ENCODE data around the gene XIST. TPM values are rescaled to one million over a fixed set of nuclear protein-coding genes. Genes with fewer than 3 reads are reported as not detected.
"Not testable (repeated sequence)": the region's sequence is repeated elsewhere in the genome, so short reads cannot be mapped to it uniquely, and the experiment has no call there.

The XIST gene
- polyA plus RNA-seq, 1 donor, result 0.74 TPM

- DNase-seq, result no peak
Measured at GRCh38 chrX:73838123-73838522, 14.4 kb downstream of the XIST start.

- no peak for DNase-seq
Measured at GRCh38 chrX:73836956-73837477, 15.5 kb downstream of the XIST start.

- no peak for DNase-seq
Measured at GRCh38 chrX:73834219-73834618, 18.3 kb downstream of the XIST start.

GRCh38 chrX:73832319-73832718 lies 20.2 kb downstream of the XIST start:
- no peak for DNase-seq

GRCh38 chrX:73831500-73831899 lies 21.0 kb downstream of the XIST start:
- no peak for DNase-seq

- no peak for DNase-seq
Measured at GRCh38 chrX:73830489-73831414, 21.8 kb downstream of the XIST start.

- DNase-seq, result no peak
Measured at GRCh38 chrX:73829890-73830466, 22.5 kb downstream of the XIST start.

GRCh38 chrX:73828080-73828720 lies 24.3 kb downstream of the XIST start:
- no peak for DNase-seq

- DNase-seq, result no peak
Measured at GRCh38 chrX:73827406-73827805, 25.1 kb downstream of the XIST start.

GRCh38 chrX:73826996-73827395 lies 25.5 kb downstream of the XIST start:
- DNase-seq, result no peak

GRCh38 chrX:73825569-73825968 lies 26.9 kb downstream of the XIST start:
- no peak for DNase-seq

- DNase-seq, result no peak
Measured at GRCh38 chrX:73823473-73824004, 29.0 kb downstream of the XIST start.

- DNase-seq, result no peak
Measured at GRCh38 chrX:73822775-73823174, 29.7 kb downstream of the XIST start.

GRCh38 chrX:73821921-73822559 lies 30.5 kb downstream of the XIST start:
- no peak for DNase-seq

- DNase-seq, result not testable (repeated sequence)
Measured at GRCh38 chrX:73819864-73820558, 32.5 kb downstream of the XIST start.

GRCh38 chrX:73818200-73819116 lies 34.1 kb downstream of the XIST start:
- DNase-seq, result no peak

GRCh38 chrX:73817393-73818199 lies 34.9 kb downstream of the XIST start:
- DNase-seq, result peak; percentile 2

GRCh38 chrX:73812256-73812655 lies 40.3 kb downstream of the XIST start:
- DNase-seq, result no peak

- not testable (repeated sequence) for DNase-seq
Measured at GRCh38 chrX:73804109-73804508, 48.4 kb downstream of the XIST start.

- no peak for DNase-seq
Measured at GRCh38 chrX:73799888-73800287, 52.6 kb downstream of the XIST start.

Data from hindlimb muscle (tissue), 1 donor.